GM12875 (cell line): ENCODE measurements around the gene DGKI.

Source experiments
- H3K4me3 ChIP-seq: one replicate; pipeline ENCODE4 v1.5.1; 2011; ENCODE audit warnings: low read depth, low read length, control low read depth
- CTCF ChIP-seq: IDR thresholded peaks from 2 replicates; pipeline ENCODE4 v1.5.1; 2011; ENCODE audit warnings: low read depth, mild to moderate bottlenecking, control low read depth, inconsistent platforms, low read length, moderate library complexity, borderline replicate concordance; ENCODE audit not compliant: insufficient read depth

The DGKI gene

DNA sequence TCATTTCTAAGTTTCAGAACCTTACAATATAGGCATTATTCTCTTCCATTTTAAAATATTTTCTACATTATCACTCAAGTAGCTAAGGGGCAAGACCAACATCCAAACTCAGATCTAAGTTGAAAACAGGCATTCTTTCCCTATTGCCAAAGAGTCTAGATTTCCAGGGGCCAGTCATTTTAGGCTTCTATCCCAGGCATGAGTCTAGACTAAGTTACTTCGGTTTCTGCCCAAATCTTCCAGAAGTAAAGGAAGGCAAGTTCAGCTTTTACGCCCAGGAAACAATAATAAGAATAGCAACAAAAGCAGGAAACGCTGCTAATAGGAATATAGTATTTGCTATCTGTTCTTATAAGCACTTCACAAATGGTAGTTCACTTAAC, 189.9 kb downstream of the DGKI start:
- TF ChIP-seq CTCF, result no peak
- no peak overlapping the region for H3K4me3 ChIP-seq

GRCh38 chr7:137656227-137656849, 190.4 kb downstream of the DGKI start:
- peak; percentile 66 for TF ChIP-seq CTCF
- no peak overlapping the region for H3K4me3 ChIP-seq

- no peak overlapping the region for H3K4me3 ChIP-seq
- TF ChIP-seq CTCF, result no peak
Measured at GRCh38 chr7:137655804-137656203, 191.0 kb downstream of the DGKI start.

- TF ChIP-seq CTCF, result no peak
- no peak overlapping the region for H3K4me3 ChIP-seq
Measured at GRCh38 chr7:137652721-137653120, 194.1 kb downstream of the DGKI start.

- no peak for TF ChIP-seq CTCF
- no peak overlapping the region for H3K4me3 ChIP-seq
Measured at GRCh38 chr7:137647905-137648565, 198.7 kb downstream of the DGKI start.

DNA sequence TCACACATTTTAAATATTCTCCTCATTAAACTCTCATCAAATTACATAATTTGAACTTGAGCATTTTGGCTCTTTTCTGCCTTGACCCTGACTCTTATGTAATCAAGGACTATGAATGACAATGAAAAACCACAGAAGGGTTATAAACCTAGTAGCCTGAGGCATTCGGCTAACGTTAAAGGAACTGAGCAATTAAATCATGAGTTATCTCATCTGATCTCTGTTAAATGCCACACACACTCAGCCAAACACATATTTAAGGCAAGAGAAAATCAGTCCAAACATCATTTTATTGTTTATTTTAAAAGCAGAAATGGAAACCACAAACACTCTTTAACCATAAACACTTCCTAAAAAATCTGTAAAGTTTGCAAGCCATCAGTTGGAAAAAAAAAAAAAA, 204.3 kb downstream of the DGKI start:
- no peak for TF ChIP-seq CTCF
- no peak overlapping the region for H3K4me3 ChIP-seq

GRCh38 chr7:137642031-137642430, 204.7 kb downstream of the DGKI start:
- no peak for TF ChIP-seq CTCF
- H3K4me3 ChIP-seq, result no peak overlapping the region
